GM11168 (cell line): ENCODE data around the gene TANC2.

Experiments used
- in situ Hi-C: fragments of 300-500 bp; cut with MboI; formaldehyde crosslinking; loops from one replicate; pipeline ENCODE4 v1.12.0; 2022; ENCODE audit warnings: low sequenced_read_pairs; ENCODE audit not compliant: unreplicated experiment

The TANC2 gene

DNA sequence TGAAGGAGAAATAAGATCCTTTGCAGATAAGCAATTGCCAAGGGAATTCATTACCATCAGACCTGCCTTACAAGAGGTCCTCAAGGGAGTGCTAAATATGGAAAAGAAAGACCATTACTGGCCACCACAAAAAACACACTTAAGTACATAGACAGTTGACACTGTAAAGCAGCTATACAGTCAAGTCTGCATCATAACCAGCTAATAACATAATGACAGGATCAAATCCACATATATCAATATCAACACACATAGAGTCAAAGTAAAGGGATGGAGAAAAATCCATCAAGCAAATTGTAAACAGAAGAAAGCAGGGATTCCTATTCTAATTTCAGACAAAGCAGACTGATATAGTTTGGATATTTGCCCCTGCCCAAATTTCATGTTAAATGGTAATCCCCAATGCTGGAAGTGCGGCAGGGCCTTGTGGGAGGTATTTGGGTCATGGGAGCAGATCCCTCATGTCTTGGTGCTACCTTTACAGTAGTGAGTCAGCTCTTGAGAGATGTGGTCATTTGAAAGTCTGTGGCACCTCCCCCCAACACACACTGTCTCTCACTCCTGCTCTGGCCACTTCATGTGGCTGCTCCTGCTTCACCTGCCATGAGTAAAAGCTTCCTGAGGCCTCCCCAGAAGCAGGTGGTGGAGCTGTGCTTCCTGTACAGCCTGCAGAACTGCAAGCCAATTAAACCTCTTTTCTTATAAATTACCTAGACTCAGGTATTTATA is 32.8 kb downstream of the TANC2 start:
- in situ Hi-C loops = no loop called here

GRCh38 chr17:62999736-63000135 is 33.7 kb downstream of the TANC2 start:
- in situ Hi-C loops = no loop called here

- in situ Hi-C loops = no loop called here
Observed at GRCh38 chr17:63001689-63002394, 35.8 kb downstream of the TANC2 start.

GRCh38 chr17:63002625-63003024 is 36.6 kb downstream of the TANC2 start:
- in situ Hi-C loops = no loop called here

DNA sequence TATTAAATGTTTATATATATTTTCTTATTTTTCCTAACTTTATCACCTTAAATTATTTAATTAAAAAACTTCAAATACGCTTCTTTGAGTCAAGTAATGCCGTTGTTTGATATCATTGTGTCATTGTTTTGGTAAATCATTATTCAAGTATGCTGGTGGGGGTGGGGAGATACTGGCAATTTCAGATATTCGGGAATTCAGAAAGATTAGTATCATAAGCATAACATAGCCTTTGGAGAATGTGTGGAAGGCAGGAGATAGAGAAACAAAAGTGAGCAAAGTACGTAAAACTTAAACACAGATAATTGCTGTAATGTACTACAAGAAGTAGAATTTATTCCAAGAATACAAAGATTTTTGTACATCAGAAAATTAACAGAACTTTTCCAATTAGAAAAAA is 49.8 kb downstream of the TANC2 start:
- in situ Hi-C loops = no loop called here
